Endothelial cell of umbilical vein (primary cell): ENCODE measurements around the gene DPP6. TPM values are rescaled to one million over a fixed set of nuclear protein-coding genes. Genes with fewer than 3 reads are reported as not detected.

Experiments used
- BruUV-seq: library from RNA; stranded (reverse); fragments of 400-500 nt; replicated peaks from 2 replicates; lab custom pipeline; 2021; lab: Mats Ljungman, UMichigan
- CTCF ChIA-PET: fragments of 300-600, 350-600 bp; sonication (Branson Sonifier 250); formaldehyde crosslinking; loops from one replicate; lab custom pipeline; 2021; ENCODE audit warnings: antibody characterized with exemption, inconsistent platforms; lab: Charles Lee
- POLR2A ChIA-PET: fragments of 300-600, 350-600 bp; sonication (Branson Sonifier 250); formaldehyde crosslinking; loops from one replicate; lab custom pipeline; 2021; ENCODE audit warnings: antibody characterized with exemption, inconsistent platforms; lab: Charles Lee
- DNase-seq: peaks from one replicate; pipeline ENCODE4 v3.0.0-alpha.2; 2011; ENCODE audit warnings: low read depth, low spot score
- FAIRE-seq: peaks from 2 replicates; lab custom pipeline; 2011; peaks lifted over from hg19 to GRCh38; lab: Jason Lieb, UNC
- H2AFZ ChIP-seq: 2 replicates; pipeline ENCODE4 v1.6.0; 2012; ENCODE audit warnings: low read depth, low read length, control low read depth, inconsistent platforms
- H3K27ac ChIP-seq: 2 replicates; pipeline ENCODE4 v1.5.1; 2011; ENCODE audit warnings: low read depth, mild to moderate bottlenecking, control low read depth, low read length, moderate library complexity; ENCODE audit not compliant: insufficient read depth
- H3K27me3 ChIP-seq, 2 experiments: 2 replicates each; pipeline versions ENCODE4 v1.6.0 to v1.6.1; 2011; ENCODE audit warnings: low read length in 2 of 2, mixed read lengths in 1 of 2; ENCODE audit not compliant: control insufficient read depth in 2 of 2, insufficient read depth in 2 of 2
- H3K36me3 ChIP-seq, 2 experiments: 2 replicates in 1 of 2; 3 replicates in 1 of 2; pipeline ENCODE4 v1.5.1; 2011; ENCODE audit warnings: low read length in 2 of 2, mild to moderate bottlenecking in 1 of 2, moderate library complexity in 1 of 2; ENCODE audit not compliant: control insufficient read depth in 2 of 2, insufficient read depth in 2 of 2; ENCODE audit errors: extremely low read depth in 1 of 2
- H3K4me1 ChIP-seq: 3 replicates; pipeline ENCODE4 v1.5.1; 2011; ENCODE audit warnings: mild to moderate bottlenecking, low read length; ENCODE audit not compliant: control insufficient read depth, insufficient read depth; ENCODE audit errors: extremely low read depth
- H3K4me2 ChIP-seq: 2 replicates; pipeline ENCODE4 v1.6.1; 2011; ENCODE audit warnings: low read length, control low read depth, mixed read lengths; ENCODE audit not compliant: insufficient read depth
- H3K4me3 ChIP-seq, 3 experiments: fragments of 200-600 bp in 1 of 3; sonication (generic), shearing (Covaris generic) in 1 of 3; replicated peaks in 1 of 3; 2 replicates each; pipeline ENCODE4 v1.5.1; 2011 to 2016; ENCODE audit warnings: control low read depth in 3 of 3, low read length in 3 of 3, mild to moderate bottlenecking in 2 of 3, inconsistent platforms in 1 of 3, low read depth in 1 of 3, moderate library complexity in 1 of 3; ENCODE audit not compliant: insufficient read depth in 1 of 3
- H3K79me2 ChIP-seq: 2 replicates; pipeline ENCODE4 v1.6.0; 2012; ENCODE audit warnings: low read length, inconsistent platforms; ENCODE audit not compliant: control insufficient read depth, insufficient read depth
- H3K9ac ChIP-seq: replicated peaks from 2 replicates; pipeline ENCODE3; 2011; ENCODE audit warnings: low read length, control low read depth; ENCODE audit not compliant: insufficient read depth; ENCODE audit errors: extremely low read depth
- H3K9me1 ChIP-seq: replicated peaks from 3 replicates; pipeline ENCODE4 v1.6.0; 2011; ENCODE audit warnings: mild to moderate bottlenecking, low read length; ENCODE audit not compliant: control insufficient read depth, insufficient read depth; ENCODE audit errors: extremely low read depth
- H3K9me3 ChIP-seq: replicated peaks from 2 replicates; pipeline ENCODE4 v1.5.1; 2012; ENCODE audit warnings: low read length, inconsistent platforms; ENCODE audit not compliant: control insufficient read depth, insufficient read depth
- H4K20me1 ChIP-seq: replicated peaks from 2 replicates; pipeline ENCODE3; 2011; ENCODE audit warnings: mild to moderate bottlenecking, low read length; ENCODE audit not compliant: control insufficient read depth, insufficient read depth; ENCODE audit errors: extremely low read depth
- CTCF ChIP-seq, 2 donors: IDR thresholded peaks; 1 replicate in 1 of 2; 2 replicates in 1 of 2; pipeline ENCODE4 v1.5.1; 2011; ENCODE audit warnings: low read length in 2 of 2, mild to moderate bottlenecking in 2 of 2, moderate library complexity in 2 of 2, control low read depth in 1 of 2, inconsistent platforms in 1 of 2, low read depth in 1 of 2; ENCODE audit not compliant: insufficient read depth in 1 of 2; ENCODE audit errors: extremely low read depth in 1 of 2
- EZH2 ChIP-seq: IDR thresholded peaks from 2 replicates; pipeline ENCODE4 v1.6.1; 2012; ENCODE audit warnings: borderline replicate concordance, low read depth, mild to moderate bottlenecking, moderate library complexity, low read length, inconsistent platforms; ENCODE audit not compliant: severe bottlenecking
- FOS ChIP-seq: IDR thresholded peaks from 2 replicates; pipeline ENCODE4 v1.6.1; 2011; ENCODE audit warnings: mild to moderate bottlenecking, low read length, moderate library complexity, borderline replicate concordance; ENCODE audit not compliant: insufficient read depth
- GATA2 ChIP-seq: IDR thresholded peaks from 2 replicates; pipeline ENCODE4 v1.7.0; 2011; ENCODE audit warnings: low read depth, mild to moderate bottlenecking, moderate library complexity, mixed read lengths, low read length; ENCODE audit not compliant: insufficient read length, insufficient read depth
- JUN ChIP-seq: IDR thresholded peaks from 2 replicates; pipeline ENCODE4 v1.6.1; 2011; ENCODE audit warnings: borderline replicate concordance, low read depth; ENCODE audit not compliant: insufficient read length, insufficient read depth
- MAX ChIP-seq: IDR thresholded peaks from 2 replicates; pipeline ENCODE4 v1.6.1; 2011; ENCODE audit not compliant: insufficient read depth, insufficient read length
- MYC ChIP-seq: IDR thresholded peaks from one replicate; pipeline ENCODE4 v1.6.1; 2011; ENCODE audit warnings: mild to moderate bottlenecking, low read depth, low read length
- POLR2A ChIP-seq: IDR thresholded peaks from 2 replicates; pipeline ENCODE4 v1.6.1; 2012; ENCODE audit warnings: low read depth, mild to moderate bottlenecking, control low read depth, low read length
- POLR2AphosphoS5 ChIP-seq: IDR thresholded peaks from 2 replicates; pipeline ENCODE4 v1.6.1; 2012; ENCODE audit warnings: low read depth, mild to moderate bottlenecking, control low read depth, low read length, moderate library complexity; ENCODE audit not compliant: insufficient read depth
- dilution Hi-C: fragments of 300-500 bp; cut with MboI; formaldehyde crosslinking; loops from one replicate; pipeline ENCODE4 v1.15.0; 2019; ENCODE audit warnings: low sequenced_read_pairs; ENCODE audit not compliant: extremely low pct_ligation_motif_present
- intact Hi-C: fragments of 100-400 bp; cut with micrococcal nuclease; formaldehyde crosslinking; loops from one replicate; pipeline ENCODE4 v1.10.0; 2022
- polyA plus RNA-seq, 4 experiments: library from polyadenylated mRNA; depleted of rRNA in 3 of 4; stranded (reverse) in 3 of 4; unstranded in 1 of 4; fragments of >200 nt; gene quantifications; 2 replicates each; pipeline versions ENCODE4 v1.2.1 to v1.2.3, GENCODE V29; 2011 to 2012; ENCODE audit warnings: missing spikeins in 1 of 4
- total RNA-seq: library from RNA; stranded (reverse); gene quantifications from 2 replicates; pipeline ENCODE4 v1.2.3, GENCODE V29; 2021

DPP6 gene
- total and polyA plus RNA-seq, 2 donors (not counting 3 experiments of a cell fraction or from before 2014, with no cell fraction given), result not detected

GRCh38 chr7:154450451-154450850 lies 398.3 kb downstream of the DPP6 start:
- TF ChIP-seq GATA2 (no peak), POLR2AphosphoS5 (no peak), EZH2 (no peak), MAX (no peak), MYC (no peak), JUN (no peak), FOS (no peak), CTCF (IDR thresholded peaks at IDR 0.05; ENCODE audit: extremely low read depth in 1 of 2, insufficient read depth in 1 of 2, low read depth in 1 of 2, low read length in 2 of 2) (no peak), POLR2A (no peak)
- H3K79me2 ChIP-seq, result no peaks in the 10 kb centered on the region
- ChIA-PET CTCF (no interaction called here), POLR2A (no interaction called here)
- no peak overlapping the region for H2AFZ ChIP-seq
- no TSS peak for BruUV-seq
- no peak overlapping the region for H3K4me3 ChIP-seq
- FAIRE-seq (no peak), DNase-seq (no peak)
- H4K20me1 ChIP-seq, result no peaks in the 10 kb centered on the region
- no peak overlapping the region for H3K9ac ChIP-seq
- H3K27ac ChIP-seq, result no peak overlapping the region
- H3K4me1 ChIP-seq, result no peaks in the 10 kb centered on the region
- H3K9me1 ChIP-seq, result no peaks in the 10 kb centered on the region
- peaks cover 13% of the 10 kb centered on the region for H3K9me3 ChIP-seq
- no peaks in the 10 kb centered on the region for H3K36me3 ChIP-seq
- dilution Hi-C loops (no loop called here), intact Hi-C loops (no loop called here)
- no peaks in the 10 kb centered on the region for H3K27me3 ChIP-seq
- no peak overlapping the region for H3K4me2 ChIP-seq
